GM19467 (cell line): Measurements from ENCODE around the gene TLE7.

ENCODE experiments used
- ATAC-seq: cut with Tn5 transposase; IDR thresholded peaks from one replicate; pipeline ENCODE4 v1.9.1; 2021; ENCODE audit warnings: mild to moderate bottlenecking, moderate library complexity; ENCODE audit not compliant: unreplicated experiment

The TLE7 gene

GRCh38 chr16:71449020-71449419 lies 7.2 kb upstream of the TLE7 start:
- no peak for ATAC-seq

- no peak for ATAC-seq
These were observed 6.5 kb upstream of the TLE7 start for GRCh38 chr16:71448274-71448866.

- no peak for ATAC-seq
These were observed 1.9 kb upstream of the TLE7 start for GRCh38 chr16:71443714-71444113.

DNA sequence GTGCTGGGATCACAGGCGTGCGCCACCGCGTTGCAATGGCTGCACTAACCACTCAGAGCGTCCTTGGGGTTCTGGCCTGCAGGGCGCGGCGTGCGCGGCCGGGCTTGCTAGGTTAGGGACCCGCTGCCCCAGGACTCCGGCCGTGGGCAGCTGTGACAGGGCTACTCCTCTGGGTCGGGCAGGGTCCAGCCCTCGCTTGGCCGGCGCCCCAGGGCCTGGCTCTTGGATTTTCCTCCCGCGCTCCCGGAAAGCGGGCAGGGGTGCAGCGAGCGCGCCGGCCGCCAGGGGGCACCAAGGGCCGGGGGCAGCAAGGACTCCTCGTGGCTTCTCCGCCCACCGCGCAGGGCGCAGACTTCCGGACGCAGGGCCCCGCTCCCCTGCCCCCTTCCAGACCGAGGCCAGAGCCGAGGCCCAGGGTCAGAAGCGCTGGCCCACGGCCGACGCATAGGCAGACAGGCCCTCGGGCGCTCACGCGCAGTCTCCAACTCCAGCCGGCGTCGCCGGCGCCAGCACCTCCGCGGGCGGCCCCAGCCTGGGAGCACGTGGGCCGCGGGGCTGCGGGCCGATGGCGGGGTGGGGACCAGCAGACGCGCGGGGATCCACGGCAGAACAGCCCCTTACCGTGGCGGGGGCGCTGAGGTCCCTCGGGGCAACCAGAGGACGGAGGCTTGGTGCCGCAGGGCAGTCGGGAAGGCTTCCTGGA lies 355 bp downstream of the TLE7 start:
- ATAC-seq, result no peak

DNA sequence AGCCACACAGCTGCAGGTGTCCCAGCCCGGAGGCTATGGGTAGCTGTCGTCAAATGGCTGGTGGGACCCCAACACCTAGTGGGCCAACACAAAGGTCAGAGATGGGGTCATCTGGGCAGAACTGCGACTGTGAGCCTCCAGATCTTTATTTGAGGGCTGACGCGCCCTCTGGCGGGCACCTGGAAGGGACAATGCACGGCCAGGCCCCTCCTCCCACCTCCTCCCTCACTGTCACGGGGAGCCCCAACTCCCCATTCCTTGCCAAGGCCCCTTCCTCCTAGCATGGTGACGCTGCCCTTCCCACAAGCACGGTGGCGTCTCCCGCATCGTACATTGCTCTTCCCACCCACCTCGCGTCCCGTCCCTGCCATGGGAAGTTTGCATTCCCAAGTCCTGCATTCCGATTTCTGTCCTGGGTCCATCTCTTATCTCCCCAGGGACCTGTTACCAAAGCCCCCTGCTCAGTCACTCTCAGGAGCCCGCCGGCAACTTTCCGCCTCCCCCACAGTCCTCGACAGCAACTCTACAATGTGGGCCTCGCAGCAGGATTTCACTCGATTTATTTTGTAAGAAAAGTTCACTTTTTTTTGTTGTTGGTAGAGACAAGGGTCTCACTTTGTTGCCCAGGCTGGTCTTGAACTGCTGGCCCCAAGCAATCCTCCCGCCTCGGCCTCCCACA lies 1.0 kb downstream of the TLE7 start:
- no peak for ATAC-seq

DNA sequence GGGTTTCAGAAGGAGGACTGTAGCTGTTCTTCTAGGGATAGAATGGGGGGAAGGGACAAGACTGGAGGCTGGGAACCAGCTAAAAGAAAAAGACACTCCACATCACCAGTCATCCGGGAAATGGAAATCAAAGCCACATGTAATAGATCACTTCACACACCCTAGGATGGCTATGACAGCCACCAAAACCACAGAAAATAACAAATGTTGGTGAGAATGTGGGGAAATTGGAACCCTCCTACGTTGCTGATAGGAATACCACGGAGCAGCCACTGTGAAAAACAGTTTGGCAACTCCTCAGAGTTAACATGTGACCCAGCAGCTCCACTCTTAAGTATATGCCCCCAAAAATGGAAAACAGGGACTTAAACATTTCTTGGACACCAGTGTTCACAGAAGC lies 2.3 kb downstream of the TLE7 start:
- ATAC-seq, result no peak

DNA sequence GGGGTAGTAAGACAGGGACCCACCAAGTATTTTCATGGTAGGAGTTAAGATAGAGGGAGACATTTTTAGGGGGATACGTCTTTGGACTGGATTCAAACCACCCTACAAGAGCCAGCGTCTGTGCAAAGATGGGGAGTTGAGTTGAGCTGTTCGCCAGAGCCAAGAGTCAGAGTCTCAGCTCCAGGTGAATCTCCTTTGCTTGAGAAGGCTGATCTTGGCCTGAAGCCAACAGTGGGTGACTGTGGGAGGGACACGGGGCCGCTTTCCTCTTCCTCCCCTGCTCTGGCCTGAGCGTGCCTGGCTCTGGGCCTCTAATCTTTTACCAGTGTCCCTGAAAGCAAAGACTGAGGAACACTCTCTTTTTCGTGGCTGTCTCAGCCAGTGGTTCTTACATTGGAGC lies 5.4 kb downstream of the TLE7 start:
- ATAC-seq, result no peak

DNA sequence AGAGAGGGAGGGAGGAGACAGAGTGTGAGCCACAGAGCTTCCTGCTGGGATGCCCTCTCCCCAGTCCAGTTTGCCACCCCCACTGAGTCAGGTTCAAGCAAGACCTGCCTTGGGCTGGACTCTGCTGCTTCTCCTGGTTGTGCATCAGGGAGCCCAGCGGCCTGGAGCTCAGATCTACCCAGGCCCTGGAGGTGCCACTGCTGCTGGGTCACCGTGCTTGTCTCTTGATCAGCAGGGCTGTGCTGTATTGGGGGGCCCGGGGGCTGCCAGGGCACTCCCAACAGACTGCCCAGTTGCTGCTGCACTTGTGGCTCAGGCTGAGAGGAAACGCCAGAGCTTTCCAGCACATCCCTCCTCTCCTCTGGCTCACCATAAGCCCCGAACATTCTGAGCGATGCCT lies 8.9 kb downstream of the TLE7 start:
- ATAC-seq, result no peak

GRCh38 chr16:71431991-71432390 lies 9.9 kb downstream of the TLE7 start:
- no peak for ATAC-seq

- no peak for ATAC-seq
These were observed 10.7 kb downstream of the TLE7 start for GRCh38 chr16:71431176-71431575.

- ATAC-seq, result no peak
These were observed 11.1 kb downstream of the TLE7 start for GRCh38 chr16:71430744-71431143.

- ATAC-seq, result no peak
These were observed 12.3 kb downstream of the TLE7 start for GRCh38 chr16:71429581-71429980.

GRCh38 chr16:71428883-71429282 lies 13.0 kb downstream of the TLE7 start:
- no peak for ATAC-seq

DNA sequence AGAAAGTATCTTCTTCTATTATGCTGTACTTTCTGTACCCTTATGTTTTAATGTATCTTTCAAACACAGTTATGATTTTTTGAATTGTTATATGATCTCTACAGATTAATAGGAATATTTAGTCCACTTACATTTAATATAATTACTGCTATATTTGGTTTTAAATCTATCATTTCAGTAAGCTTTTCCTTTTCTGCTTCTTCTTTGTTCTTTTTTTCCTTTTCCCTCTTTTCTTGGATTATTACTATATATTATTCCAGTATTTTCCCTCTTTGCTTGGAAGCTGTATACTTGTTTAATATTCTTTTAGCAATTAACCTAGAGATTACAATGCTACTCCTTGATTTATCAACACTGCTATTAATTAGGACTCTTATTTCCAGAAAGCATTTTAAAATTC lies 13.5 kb downstream of the TLE7 start:
- no peak for ATAC-seq

DNA sequence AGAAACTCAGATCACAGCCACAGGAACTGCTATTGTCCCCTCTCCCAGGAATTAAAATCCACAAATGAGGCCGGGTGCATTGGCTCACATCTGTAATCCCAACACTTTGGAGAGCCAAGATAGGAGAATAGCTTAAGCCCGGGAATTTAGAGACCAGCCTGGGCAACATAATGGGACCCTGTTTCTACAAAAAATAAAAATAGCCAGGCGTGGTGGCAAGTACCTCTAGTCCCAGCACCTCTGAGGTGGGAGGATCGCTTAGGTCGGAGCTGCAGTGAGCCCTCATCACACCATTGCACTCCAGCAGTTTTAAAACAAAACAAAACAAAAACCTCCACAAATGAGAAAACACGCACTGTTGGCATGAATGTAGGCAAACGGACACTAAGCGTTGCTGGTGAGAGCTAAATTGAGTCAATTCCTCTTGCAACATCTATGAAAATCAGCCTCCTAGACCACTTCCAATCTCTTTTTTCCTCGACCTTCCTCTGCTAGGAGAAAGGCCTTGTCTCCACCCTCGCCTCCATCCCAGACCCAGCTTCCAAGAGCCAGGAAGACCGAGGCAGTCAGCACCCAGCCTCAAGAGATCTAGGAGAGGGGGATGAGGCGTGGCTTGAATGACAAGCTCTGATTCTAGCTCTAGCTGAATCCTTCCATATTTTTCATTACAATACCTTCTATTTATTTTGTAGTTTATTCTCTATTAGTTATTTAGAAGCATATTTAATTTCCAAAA lies 14.8 kb downstream of the TLE7 start:
- no peak for ATAC-seq

- ATAC-seq, result no peak
These were observed 15.6 kb downstream of the TLE7 start for GRCh38 chr16:71426069-71426879.

DNA sequence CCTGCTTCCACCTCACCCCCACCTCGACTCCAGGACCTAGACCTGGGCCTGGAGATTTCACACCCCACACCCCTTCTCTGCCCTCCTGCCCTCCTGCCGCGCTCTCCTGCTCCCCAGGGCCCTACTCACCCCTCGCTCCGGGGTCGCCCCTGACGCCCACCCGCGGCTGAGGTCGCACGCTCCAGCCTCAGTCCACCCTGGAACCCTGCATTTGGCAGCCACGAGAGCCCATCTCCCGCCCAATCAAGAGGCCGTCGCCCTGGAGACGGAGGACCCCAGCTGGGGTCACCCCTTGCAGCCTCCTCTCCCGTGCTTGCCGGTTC lies 16.1 kb downstream of the TLE7 start:
- no peak for ATAC-seq

DNA sequence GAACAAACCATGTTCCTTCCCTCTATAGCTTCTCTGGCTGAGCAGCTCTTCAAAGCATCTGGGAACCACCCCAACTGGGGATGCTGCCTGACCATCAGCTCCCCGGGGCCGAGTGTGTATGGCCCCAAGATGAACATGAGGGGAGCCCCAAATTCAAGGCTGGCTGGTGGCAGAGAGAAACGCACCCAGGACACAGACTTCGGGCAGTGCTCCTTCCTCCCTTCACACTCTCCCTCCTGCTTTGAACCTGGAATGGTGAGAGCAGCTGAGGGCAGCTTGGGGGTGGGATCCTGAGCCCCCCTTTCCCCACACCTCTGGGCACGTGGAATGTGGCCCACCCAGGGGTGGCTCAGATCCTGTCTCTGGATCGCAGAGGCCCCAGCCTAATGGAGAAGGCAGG lies 17.2 kb downstream of the TLE7 start:
- no peak for ATAC-seq

- ATAC-seq, result no peak
These were observed 18.0 kb downstream of the TLE7 start for GRCh38 chr16:71423865-71424264.

- no peak for ATAC-seq
These were observed 18.8 kb downstream of the TLE7 start for GRCh38 chr16:71423016-71423415.

DNA sequence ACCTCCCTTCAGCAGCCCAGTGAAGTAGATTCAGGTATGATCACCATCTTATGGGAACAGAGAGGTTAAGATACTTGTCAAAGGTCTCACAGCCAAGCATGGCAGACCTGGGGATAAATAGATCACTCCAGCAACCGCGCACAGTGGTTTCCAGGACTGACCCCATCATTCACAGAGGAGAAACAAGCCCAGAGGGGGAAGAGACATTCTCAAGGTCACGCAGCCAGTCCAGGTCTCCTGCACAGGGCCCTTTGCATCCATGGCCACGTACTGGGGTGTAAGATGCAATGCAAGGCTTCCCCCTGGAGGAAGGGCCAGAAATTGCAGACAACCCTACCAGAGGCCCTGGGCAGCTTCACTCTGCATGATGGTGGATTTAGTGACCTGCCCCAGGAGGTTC lies 19.9 kb downstream of the TLE7 start:
- no peak for ATAC-seq
